Activated T-cell treated with anti-CD3 and anti-CD28 coated beads for 4 hours (primary cell): ENCODE data around the gene KRT3.
A peak's percentile ranks its signal among the peaks of the same experiment; 100 is the strongest.

Experiments used
- DNase-seq: peaks from one replicate; pipeline ENCODE4 v3.0.0-alpha.2; 2020

The KRT3 gene

DNA sequence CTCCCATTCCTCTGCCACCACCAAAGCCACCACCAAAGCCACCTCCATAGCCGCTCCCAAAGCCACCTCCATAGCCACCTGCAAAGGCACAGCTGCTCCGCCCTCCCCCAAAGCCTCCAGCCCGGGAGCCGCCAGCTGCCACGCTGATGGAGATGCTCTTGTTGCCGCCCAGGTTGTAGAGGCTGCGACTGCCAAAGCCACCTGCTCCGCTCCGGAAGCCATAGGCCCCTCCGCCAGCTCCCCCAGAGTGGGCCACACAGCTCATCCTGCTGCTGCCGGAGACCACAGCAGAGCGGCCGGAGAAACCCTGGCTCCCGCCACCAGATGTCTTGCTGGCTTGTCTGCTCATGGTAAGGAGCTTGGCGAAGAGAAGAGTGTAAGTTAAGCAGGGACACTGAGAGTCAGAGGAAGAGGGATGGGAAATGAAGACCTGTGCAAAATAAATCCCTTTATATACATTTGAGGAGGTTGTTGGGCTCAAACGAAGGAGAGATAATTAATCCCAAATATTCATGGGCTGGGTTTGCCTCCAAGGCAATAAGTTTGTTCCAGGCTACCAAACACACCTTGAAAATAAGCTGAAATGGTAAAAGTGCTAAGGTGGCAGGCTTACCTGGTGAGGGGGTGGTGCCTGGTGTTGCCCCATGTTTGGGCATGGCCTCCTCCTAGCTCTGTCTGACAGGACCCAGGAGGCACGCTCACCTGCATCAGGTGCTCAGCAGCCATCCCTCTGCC is at the start of gene KRT3:
TSS of gene KRT3 (minus strand) at position 424 of the 735 bp plus-strand sequence. CDS start at position 349, 75 bp downstream.
- no peak for DNase-seq

DNA sequence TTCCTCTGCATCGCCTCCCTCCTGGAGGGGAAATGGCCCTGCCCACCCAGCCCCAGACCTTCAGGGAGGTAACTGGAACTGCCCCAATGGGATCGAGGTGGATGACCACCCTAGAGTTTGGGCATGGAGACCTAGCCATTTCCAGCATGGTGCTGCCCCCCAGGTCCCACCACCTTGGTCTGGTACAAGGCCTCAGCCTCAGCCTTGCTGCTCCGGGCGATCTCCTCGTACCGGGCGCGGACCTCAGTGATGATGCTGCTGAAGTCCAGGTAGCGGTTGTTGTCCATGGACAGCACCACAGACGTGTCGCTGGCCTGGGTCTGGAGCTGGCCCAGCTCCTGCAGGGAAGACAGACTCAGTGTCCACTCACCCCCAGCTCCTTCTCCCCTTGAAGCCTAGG is 48.5 kb upstream of the KRT3 start:
- no peak for DNase-seq

DNA sequence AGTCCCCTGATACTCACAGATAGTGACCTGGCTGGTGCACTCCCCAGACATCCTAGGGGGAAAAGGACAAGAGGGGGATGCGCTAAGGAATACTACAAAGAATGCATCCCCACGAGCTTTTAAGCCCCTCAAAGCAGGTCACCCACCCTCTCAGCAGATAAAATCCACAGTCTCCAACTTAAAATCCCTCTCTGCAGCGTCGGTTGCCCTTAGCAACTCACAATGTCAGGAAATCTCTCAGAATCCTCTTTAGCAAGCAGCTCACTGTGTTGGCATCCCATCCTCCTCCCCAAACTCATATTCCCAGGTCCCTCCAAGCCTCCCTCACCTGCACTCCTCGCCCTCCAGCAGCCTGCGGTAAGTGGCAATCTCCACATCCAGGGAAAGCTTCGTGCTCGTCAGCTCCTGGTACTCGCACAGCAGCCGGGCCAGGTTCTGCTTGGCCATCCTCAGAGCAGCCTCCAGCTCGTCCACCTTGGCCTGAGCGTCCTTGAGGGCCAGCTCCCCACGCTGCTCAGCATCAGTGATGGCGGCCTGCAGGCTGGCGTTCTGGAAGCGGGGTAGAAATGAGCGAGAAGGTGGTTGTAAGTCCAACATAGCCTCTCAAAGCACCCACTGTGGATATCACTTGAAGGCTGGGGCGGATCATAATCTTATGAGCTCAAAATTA is 43.7 kb upstream of the KRT3 start:
- no peak for DNase-seq

DNA sequence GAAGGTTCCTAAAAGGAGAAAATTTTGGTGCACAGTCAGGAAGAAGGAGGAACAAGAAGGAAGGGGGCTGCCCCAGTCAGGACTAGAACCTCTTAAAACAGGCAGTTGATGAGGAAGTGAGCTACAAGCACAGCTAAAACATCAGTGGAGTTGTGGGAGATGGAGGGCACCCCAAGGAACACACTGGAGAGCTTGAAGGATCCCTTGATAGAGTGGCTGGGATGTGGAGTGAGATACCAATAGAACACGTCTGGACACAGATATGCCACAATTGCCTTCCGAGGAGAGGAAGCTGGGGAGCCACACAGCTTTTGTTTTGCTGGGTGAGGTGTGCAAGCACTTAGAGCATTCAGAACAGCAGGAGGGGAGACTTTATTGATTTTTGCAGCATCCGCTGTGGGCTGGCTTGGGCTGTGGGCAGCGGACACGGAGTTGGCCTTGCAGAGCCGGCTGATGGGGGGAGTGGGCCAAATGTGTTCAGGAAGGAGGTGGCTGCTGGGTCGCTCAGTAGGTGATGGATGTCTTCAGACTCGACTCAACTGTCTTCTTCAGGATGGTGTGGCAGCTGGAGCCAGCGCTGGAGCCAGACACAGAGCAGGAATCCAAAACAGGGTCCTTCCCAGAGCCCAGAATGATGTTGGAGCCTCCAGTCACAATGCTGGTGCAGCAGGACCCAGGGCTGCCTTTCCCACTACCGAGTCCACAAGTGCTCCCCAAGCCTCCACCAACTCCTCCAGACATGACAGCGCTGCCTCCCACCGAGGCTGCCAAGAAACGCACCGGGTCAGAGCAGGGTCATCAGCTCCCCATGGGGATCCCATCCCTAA is 42.9 kb upstream of the KRT3 start:
- DNase-seq: no peak

DNA sequence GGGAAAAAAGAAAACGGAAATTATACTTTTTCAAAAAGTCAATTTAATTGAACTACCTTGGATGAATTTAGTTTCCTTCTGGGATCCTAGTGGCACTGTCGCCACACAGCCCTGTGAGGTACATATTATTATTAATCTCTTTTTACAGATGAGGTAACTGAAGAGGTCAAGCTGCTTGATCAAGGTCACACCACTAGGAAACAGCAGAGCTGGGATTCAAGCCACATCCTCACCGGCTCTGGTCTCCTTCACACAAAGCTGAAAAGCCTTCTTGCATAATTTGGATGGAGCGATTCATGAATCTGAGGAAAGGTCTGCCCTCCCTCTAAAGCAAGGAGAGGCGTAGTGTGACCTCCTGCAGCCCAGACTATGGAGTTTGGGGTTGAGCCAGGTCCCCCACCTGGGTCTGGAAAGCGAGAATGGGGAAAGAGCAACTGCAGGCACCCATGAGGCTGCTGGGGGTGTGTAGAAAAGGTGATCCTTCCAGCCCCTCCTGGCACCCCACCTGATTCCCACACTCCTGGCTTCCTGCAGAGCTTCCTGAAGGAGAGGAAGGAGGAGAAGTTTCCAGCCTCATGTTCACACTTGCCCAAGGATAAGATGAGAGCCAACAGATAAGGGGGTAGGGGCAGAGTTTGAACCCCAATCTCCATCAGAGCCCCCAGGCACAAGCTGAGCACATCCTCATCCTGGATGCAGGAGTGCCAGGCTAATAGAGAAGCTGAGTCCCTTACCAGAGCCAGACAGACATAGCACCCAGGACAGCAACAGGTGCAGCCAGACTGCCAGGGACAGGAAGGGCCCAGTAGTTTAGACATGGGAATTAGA is 42.1 kb upstream of the KRT3 start:
- DNase-seq: no peak

DNA sequence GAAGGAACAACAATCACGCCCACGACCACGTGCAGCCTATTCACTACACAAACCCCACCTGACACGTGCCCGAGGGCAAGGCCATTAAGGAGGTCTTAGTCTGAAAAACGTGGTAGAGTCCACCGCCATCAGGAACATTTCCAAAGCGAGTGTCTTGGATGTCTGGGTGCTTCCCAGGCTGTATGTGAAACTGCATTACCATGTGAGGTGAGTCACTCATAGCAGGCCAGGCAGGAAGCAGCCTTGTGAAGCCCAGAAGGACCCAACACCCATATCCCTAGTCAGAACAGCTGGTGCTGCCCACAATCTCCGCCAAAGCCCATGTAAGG is 41.5 kb upstream of the KRT3 start:
- DNase-seq: no peak

DNA sequence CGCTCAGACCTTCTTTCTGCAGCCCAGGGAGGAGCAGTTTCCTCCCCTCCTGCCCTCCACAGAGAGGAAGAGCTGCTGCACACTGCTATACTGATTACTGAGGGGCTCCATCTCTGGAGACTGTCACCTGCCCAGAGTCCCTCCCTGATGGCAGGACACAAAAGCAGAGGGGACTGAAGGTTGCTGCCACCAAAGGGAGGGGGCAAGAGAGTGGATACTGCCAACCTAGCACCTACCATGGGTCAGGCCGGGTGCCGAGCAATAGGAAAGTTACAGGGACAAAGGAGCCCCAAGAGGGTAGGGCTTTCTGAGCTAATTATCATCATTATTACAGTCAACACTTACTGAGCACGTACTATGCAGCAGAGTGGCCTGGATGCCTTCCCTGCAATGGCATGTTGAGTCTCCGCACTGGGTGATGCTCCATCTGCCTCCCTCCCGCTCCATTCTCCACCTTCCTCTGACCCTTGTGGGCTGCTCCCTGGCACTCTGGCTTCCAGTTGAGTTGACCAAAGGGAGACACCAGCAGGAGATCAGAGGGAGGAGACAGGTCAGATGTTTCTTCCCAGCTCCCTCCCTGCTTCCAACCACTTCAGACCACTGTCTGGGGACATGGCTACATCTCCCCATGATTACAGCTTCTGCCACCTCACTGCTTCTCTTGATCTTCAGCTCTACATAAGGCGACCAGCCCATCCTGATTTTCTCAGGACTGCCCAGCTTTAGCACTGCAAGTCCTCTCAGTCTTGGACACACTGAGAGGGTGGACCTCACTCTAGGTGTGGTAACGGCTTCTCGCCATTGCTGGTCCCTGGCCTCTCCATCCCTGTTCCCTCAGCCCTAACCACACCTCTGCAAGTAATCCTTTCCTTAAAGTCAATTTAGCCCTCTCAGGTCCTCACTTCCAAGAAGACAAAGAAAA is 40.8 kb upstream of the KRT3 start:
- no peak for DNase-seq

DNA sequence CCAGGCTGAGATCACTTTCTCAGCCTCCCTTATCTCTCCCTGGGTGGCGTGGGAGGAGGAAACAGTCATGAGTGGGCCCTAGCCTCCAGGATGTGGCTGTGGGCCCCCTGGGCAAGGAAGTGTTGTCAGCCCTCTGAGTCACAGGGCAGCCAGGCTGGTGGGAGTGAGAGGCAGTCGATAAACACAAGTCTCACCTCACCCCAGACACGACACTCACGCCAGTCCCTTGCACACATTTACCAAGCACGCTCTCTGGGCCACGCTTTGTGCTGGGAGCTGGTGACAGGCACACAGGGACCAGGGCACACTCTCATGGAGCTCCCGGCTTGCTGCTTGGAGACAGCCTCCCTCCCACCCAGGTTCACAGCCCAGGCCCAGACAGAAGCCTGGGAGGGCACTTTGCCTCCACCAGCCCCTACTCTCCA is 40.1 kb upstream of the KRT3 start:
- peak; percentile 48 for DNase-seq

DNA sequence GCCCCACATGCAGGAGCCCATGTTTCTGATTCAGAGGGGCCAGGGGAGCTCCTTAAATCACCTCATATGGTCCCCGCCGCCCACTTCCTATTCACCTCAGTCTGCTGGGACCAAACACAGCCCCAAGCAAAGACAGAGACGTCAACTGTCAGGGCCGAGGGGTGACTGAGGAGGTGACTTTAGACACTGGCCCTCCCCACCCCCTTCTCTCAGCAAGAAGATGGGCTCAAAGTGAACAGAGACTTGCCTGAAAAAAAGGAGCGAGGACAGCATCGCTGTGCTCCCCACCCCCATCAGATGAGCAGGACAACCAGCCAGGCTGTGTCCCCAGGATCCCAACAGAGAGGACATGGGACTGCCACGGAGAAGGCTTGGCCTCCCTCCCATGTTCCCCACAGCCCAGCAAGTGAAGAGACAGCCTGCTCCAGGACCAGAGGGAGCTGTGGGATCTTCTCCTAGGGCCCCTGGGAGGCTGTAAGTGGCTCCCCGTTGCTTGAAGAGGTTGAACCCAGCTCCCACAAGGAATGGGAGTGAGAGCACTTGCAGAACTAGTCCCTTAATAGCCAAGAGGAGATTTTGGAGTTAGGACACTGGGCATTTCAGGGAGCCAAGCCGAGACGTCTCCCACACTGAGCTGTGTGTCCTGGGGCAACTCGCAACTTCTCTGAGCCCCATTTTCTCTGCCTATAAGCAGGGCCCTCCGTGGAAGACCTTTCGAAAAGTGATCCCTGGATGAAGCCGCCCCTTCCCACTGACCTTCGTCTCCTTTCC is 39.5 kb upstream of the KRT3 start:
- DNase-seq: no peak

DNA sequence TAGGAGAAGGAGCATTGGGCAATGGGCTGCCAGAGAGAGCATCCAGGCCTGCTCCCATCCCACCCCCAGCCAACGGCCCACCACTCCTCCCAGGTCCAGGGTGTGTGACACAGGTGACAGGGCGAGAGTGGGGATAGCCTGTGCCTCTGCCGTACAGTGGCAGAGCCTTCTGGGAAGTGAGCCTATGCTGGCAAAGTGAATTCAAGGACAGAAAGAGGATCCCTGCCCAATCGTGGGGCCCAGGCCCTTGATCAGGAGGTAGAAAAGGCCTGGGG is 38.7 kb upstream of the KRT3 start:
- DNase-seq: no peak

DNA sequence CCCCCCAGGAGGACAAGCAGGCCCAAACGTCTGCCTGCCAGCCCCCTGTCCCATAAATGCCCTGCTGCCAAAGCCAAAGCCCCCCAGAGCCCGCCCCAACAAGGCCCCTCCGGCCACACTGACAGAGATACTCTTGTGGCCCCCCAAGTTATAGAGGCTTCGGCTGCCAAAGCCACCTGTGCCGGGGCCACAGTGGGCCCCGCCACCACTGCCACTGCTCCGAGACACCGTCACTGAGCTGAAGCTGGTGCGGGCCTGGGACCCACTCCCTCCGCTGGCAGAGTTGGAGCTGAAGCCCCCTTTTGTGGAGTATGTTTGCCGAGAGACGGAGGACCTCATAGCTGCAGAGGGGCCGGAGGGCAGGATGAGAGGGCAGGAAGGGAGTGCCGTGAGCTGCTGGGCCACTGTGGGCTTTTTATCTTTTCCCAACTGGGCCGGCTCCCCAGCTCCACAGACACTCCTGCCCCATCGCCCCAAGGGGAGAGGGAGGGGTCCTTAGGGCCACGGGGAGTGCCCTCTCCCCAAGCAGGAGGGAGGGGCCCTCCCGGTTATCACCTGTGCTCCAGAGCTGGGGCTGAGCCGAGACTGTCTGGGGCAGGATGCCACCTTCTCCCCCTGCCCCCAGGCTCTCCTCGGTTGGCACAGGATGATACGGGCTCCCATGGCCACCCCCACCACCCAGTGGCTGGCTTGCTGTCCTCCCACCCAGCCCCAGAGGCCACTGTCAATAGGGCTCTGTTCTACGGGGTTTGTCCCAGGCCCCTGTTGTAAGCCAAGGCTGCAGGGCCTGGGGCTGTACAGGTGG is 38.2 kb upstream of the KRT3 start, which contains the start of gene KRT79:
TSS of gene KRT79 (minus strand) at position 390 of the 805 bp plus-strand sequence. CDS start at position 339, 51 bp downstream.
- no peak for DNase-seq

DNA sequence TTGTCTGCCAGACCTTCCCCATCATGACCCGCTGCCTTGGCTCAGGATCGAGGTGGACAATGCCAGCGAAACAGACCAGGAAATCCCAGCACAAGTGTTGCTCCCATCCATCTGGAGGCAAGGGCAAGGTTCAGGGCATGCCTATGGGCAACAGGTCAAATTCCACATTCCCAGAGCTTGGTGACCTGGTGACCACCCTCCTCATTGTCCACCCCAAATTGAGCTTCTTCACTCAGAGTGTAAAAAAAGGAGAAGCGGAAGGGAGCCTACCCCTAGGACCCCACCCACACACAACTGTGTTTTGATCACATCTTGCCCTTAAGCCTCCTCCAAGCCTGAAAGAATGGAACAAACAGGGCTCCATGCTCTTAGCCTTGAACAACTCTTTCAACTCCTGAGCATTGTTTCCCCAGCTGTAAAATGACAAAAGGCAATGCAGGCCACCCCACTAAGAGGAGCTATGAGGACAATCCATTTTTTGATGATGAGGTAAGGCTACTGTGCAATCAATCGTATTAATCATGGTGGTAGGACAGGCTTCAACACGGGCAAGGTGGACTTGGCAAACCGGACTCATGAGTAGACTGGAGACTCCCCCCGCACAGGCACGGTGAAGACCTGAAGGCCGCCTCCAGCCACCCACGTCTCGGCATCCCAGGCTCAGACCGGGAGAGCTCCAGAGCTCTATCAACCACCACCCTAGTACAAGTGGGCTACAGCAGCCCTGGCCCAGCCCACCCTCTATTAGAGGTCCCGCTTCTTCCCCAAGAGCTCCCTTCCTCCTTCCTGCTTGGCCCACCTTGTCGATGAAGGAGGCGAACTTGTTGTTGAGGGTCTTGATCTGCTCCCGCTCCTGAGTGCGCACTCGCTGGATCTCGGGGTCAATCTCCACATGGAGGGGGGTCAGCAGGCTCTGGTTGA is 37.3 kb upstream of the KRT3 start:
- DNase-seq: no peak

DNA sequence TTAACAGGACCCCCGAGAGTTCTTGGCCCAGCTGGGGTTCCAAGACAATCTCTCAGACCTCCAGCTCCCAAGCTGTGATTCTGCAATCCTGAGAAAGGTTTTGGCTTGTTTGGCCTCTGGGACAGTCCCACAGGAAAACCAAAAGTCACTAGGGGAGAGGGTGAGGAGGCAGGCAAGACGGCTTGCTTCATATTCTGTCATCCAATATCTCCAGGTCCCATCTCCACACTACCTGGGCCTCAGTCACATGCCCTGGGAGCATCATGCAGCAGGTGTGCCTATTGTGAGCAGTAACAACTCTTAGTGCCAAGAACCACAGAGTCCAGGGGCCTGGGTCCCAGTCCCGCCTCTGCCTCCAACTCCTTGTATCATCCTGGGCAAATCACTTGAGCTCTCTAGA is 36.5 kb upstream of the KRT3 start:
- DNase-seq: no peak

DNA sequence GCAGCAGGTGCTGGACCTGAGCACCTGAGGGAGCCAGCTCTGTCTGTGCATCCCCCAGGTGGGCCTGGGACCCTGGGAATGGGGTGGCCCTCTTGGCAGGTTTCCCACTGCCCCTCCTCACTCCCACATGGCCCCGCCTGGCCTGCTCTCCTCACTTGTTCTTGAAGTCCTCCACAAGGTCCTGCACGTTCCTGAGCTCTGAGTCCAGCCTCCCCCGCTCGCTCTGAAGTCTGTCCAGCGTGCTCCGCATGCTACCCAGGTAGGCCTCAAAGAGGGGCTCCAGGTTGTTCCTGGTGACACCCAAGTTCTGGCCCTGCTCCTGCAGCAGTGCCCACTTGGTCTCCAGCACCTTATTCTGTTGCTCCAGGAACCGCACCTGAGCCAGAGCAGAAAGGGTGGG is 35.3 kb upstream of the KRT3 start:
- no peak for DNase-seq

DNA sequence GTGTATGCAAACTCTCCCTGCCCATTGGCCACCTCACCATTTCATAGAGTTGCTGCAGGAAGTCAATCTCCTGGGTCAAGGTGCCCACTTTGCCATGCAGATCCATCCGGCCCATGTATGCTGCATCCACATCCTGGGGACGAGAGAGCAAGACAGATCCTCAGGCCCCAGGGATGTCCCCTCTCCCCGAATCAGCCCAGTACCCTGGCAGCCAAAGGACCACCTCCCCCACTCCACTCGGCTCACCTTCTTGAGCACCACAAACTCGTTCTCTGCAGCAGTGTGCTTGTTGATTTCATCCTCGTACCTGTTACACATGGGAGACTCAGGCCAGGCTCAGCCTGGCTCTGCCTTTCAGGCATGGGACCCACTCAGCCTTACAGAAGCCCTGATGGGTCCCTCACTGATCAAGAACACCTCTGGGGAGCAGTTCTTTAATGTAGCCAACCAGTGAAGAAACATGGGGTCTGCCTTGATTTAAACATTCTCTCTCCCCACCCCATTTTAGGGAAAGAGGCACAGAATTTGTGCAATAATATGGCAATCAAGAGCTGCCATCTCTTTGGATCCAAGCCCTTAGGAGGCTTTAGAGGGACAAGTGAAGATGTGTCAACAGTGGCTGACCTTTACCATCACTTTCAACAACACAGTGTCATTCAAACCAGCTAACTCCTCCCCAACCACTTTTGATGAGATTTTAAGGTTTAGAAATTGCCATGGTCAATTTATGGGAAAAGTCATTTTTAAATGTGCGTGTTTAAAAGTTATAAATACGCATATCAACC is 34.3 kb upstream of the KRT3 start:
- no peak for DNase-seq

DNA sequence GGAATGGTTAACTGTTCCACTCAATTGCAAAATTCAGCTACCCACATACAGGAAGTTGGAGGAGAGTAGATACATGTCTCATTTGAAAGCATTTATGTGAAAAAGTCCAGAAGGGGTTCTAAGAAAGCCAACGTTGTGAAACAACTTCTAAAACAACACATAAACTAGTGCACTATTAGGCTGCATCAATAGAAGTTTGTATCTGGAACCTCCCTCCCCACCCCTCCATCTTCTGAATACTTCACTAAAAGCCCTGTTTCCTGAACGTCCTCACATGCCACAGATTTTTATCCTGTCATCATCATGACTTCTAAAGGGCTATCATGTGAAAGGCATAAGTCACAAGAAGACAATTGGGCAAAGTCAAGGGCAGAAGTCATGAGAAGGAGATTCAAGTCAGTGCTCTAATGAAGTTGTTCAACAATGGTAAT is 32.7 kb upstream of the KRT3 start:
- no peak for DNase-seq

DNA sequence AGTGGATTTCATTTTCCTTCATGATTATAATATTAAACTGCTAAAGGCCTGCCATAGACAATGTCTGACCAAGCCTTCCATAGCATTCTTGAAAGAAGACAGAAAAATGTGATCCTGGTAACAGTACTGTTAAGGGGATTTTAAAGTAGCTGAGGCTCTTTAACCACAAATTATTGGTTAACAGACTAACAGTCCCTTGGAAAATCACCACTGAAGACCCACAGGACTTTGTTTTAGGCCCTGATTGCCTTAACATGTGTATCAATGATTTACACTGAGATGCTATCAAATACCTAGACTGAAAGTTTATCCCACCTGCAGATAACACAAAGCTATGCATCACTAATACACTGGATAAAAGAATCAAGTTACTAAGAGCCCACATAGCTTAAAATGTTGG is 32.2 kb upstream of the KRT3 start:
- no peak for DNase-seq

DNA sequence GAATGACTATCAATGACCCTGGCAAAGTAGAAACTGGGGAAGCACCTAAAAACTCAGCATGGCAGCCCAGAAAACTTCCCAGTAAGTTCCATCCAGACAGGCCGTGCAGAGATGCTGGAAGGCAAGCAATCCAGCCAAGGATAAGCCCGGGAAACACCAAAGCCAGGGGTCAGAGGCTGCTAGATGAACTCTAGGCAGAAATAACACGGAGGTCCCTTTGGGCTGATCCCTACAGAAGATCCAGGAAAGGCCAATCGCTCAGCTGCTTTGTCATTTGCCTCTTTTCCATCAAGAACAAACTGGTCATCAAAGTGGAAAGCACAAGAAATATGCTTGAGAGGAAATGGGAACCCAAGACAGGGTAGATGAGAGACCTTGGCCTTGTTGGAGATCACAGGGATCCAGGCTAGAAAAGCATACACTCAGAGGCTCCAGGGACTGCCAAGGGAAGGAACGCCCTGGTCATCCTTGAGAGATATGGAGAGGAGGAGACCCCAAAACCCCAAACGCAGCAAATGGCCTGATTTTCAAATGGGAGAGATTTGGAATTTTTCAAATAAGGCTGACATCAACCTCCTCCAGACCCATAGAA is 31.7 kb upstream of the KRT3 start:
- DNase-seq: no peak
